Mucosa of stomach (tissue), 1 donor: ENCODE measurements around the gene SPINK9.
A peak's percentile ranks its signal among the peaks of the same experiment; 100 is the strongest.

Source experiments
- H3K27me3 ChIP-seq: one replicate; pipeline ENCODE4 v1.7.0; 2013; ENCODE audit warnings: mild to moderate bottlenecking, low read length; ENCODE audit not compliant: control insufficient read depth, insufficient read depth
- H3K36me3 ChIP-seq: one replicate; pipeline ENCODE4 v1.7.0; 2013; ENCODE audit warnings: low read length; ENCODE audit not compliant: control insufficient read depth, insufficient read depth
- H3K4me1 ChIP-seq: one replicate; pipeline ENCODE4 v1.7.0; 2013; ENCODE audit warnings: mild to moderate bottlenecking, low read length; ENCODE audit not compliant: control insufficient read depth, insufficient read depth
- H3K4me3 ChIP-seq: one replicate; pipeline ENCODE4 v1.7.0; 2013; ENCODE audit warnings: low read length
- H3K9ac ChIP-seq: one replicate; pipeline ENCODE4 v1.7.0; 2013; ENCODE audit warnings: mild to moderate bottlenecking, low read length, moderate library complexity
- H3K9me3 ChIP-seq: one replicate; pipeline ENCODE4 v1.7.0; 2013; ENCODE audit warnings: mild to moderate bottlenecking, low read length, moderate library complexity; ENCODE audit not compliant: control insufficient read depth
- donor health status: Pancreatic carcinoma.

Gene SPINK9

DNA sequence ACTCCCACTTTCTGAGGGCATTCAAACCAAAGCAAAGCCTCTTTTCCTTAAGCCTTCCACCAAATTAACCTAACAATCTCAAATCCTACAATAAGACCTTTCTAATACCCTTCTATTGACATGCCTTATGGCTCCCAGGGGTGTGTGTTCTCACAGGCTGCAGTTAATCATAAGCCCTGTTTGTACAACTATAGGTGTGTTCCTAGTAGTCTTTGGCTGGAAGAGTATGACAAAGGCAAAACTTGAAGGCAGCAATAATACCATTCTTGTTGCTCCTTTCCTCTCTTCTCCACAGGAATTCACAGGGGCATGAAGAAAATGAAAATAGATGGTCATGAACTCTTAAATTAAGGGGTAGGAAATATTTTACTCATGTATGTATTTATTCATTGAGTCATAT, 37.5 kb downstream of the SPINK9 start:
- Histone ChIP-seq H3K9me3 (no peaks in the 10 kb centered on the region), H3K27me3 (no peaks in the 10 kb centered on the region), H3K4me1 (peaks cover 22% of the 10 kb centered on the region), H3K36me3 (no peaks in the 10 kb centered on the region), H3K9ac (no peak overlapping the region), H3K4me3 (no peak overlapping the region)

DNA sequence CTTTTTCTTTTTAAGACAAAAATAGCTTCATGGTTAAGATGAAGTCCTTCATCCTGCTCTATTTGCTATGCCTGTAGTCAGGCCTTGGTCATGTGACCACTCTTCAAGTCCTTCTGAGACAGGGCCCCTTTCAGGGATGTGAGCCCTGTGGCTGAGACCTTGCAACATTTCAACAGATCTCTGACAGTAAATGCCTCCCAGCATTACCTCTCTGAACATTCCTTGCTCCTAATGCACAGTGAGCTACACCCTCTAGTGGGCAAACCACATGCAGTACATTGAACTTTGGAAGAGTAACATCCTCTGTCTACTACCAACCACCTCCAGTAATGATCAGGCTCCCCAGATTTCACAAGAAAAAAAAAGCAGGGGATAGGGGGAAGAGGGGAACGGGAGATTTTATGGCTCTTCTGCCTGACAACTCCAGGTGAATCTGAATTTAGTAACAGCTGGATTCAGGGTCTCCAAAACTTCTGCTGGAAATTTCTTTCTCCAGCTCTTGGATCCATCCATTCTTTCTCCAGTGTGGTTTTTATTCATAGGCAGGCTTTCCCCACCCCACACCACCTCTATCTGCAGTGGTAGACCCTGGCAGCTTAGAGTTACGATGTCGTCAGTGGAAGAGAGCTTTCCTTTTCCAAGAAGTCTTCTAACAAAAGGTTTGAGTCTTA, 39.5 kb downstream of the SPINK9 start:
- no peak overlapping the region for H3K9ac ChIP-seq
- H3K36me3 ChIP-seq: no peaks in the 10 kb centered on the region
- no peak overlapping the region for H3K4me3 ChIP-seq
- no peaks in the 10 kb centered on the region for H3K9me3 ChIP-seq
- peaks cover 22% of the 10 kb centered on the region for H3K4me1 ChIP-seq
- no peaks in the 10 kb centered on the region for H3K27me3 ChIP-seq

- Histone ChIP-seq H3K27me3 (no peaks in the 10 kb centered on the region), H3K4me3 (no peak overlapping the region), H3K9ac (no peak overlapping the region), H3K36me3 (no peaks in the 10 kb centered on the region), H3K4me1 (peaks cover 22% of the 10 kb centered on the region), H3K9me3 (no peaks in the 10 kb centered on the region)
Observed at GRCh38 chr5:148376198-148376597, 40.8 kb downstream of the SPINK9 start.

- Histone ChIP-seq H3K27me3 (no peaks in the 10 kb centered on the region), H3K9ac (no peak overlapping the region), H3K4me1 (peaks cover 16% of the 10 kb centered on the region), H3K4me3 (no peak overlapping the region), H3K9me3 (no peaks in the 10 kb centered on the region), H3K36me3 (no peaks in the 10 kb centered on the region)
Observed at GRCh38 chr5:148378670-148379069, 43.3 kb downstream of the SPINK9 start.

- no peaks in the 10 kb centered on the region for H3K9me3 ChIP-seq
- H3K36me3 ChIP-seq: no peaks in the 10 kb centered on the region
- no peaks in the 10 kb centered on the region for H3K27me3 ChIP-seq
- no peak overlapping the region for H3K4me3 ChIP-seq
- no peak overlapping the region for H3K9ac ChIP-seq
- H3K4me1 ChIP-seq: peaks cover 10% of the 10 kb centered on the region
Observed at GRCh38 chr5:148379340-148379739, 44.0 kb downstream of the SPINK9 start.

GRCh38 chr5:148381906-148382305, 46.5 kb downstream of the SPINK9 start:
- Histone ChIP-seq H3K4me3 (no peak overlapping the region), H3K36me3 (no peaks in the 10 kb centered on the region), H3K9ac (no peak overlapping the region), H3K4me1 (peaks cover 26% of the 10 kb centered on the region), H3K27me3 (no peaks in the 10 kb centered on the region), H3K9me3 (no peaks in the 10 kb centered on the region)

DNA sequence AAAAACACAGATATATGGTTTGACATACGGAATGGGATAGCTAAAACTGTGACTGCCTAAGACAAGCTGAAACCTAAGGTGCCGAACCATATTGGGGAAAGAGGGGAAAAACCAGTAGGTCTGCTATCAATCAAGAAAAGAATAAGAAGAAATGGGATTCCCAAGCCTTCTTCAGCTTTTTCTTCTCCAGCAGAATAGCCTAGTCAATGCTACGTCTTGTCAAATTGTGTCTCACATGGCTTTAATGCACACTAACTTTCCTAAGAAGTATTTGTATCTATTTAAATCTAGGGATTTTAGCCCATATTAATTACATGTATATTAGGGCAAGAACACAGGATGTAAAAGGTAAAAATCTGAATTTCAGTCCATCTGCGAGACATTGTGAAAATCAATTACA, 47.6 kb downstream of the SPINK9 start:
- Histone ChIP-seq H3K36me3 (no peaks in the 10 kb centered on the region), H3K4me3 (peak overlapping the region; percentile 26), H3K9ac (peak overlapping the region; percentile 95), H3K4me1 (peaks cover 26% of the 10 kb centered on the region), H3K27me3 (no peaks in the 10 kb centered on the region), H3K9me3 (no peaks in the 10 kb centered on the region)

GRCh38 chr5:148383564-148384379, 48.4 kb downstream of the SPINK9 start, which contains the start of gene FBXO38:
Gene FBXO38, plus strand, starts transcription at chr5:148383958. Its CDS starts 10,819 bp downstream, at chr5:148394777.
- Histone ChIP-seq H3K9ac (peak within 1 kb of the TSS; percentile 95), H3K4me3 (peak within 1 kb of the TSS; percentile 26), H3K4me1 (peaks cover 26% of the 10 kb centered on the region)

DNA sequence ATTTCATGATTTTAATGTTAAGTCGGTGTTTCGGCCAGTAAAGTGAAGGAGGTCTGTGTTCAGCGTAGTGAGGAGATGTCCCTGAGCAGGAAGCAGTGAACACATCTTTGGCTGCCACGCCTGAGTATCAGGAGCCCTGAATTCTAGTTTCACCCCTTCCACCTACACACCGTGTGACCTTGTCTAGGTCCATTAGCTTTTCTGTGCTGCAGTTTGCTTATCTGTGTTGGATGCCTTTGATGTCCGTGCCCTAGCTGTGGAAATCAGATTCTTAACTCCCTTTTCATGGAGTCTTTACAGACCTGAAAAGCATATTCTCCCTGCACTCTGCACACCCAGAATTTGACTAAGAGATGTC, 49.0 kb downstream of the SPINK9 start:
- H3K9me3 ChIP-seq: no peaks in the 10 kb centered on the region
- no peaks in the 10 kb centered on the region for H3K36me3 ChIP-seq
- peak overlapping the region; percentile 26 for H3K4me3 ChIP-seq
- H3K27me3 ChIP-seq: no peaks in the 10 kb centered on the region
- peaks cover 26% of the 10 kb centered on the region for H3K4me1 ChIP-seq
- H3K9ac ChIP-seq: peak overlapping the region; percentile 95

More at GRCh38 chr5:148383564-148384379, 48.4 kb downstream of the SPINK9 start, which contains the start of gene FBXO38:
- Histone ChIP-seq H3K36me3 (no peaks in the 10 kb centered on the region), H3K27me3 (no peaks in the 10 kb centered on the region), H3K9me3 (no peaks in the 10 kb centered on the region)

DNA sequence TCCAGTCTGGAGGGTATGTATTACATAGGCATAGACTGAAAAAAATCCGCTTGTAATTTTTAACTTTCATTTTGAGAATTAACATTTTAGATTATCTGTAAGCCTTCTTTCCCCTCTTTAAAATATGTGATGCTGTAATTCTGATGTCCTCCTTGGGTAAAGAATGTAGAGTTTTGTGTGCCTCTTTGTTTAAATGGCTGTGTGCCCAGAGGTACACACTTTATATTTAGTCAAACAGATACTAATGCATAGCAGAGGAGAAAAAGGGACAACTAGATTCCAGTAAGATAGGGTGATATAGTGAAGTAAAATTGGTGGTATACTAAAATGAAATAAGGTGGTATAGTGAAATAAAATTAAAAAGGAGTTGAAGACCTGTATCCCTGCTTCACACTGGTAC, 49.7 kb downstream of the SPINK9 start:
- Histone ChIP-seq H3K27me3 (no peaks in the 10 kb centered on the region), H3K4me1 (peaks cover 26% of the 10 kb centered on the region), H3K4me3 (peak overlapping the region; percentile 26), H3K36me3 (no peaks in the 10 kb centered on the region), H3K9ac (no peak overlapping the region), H3K9me3 (no peaks in the 10 kb centered on the region)

DNA sequence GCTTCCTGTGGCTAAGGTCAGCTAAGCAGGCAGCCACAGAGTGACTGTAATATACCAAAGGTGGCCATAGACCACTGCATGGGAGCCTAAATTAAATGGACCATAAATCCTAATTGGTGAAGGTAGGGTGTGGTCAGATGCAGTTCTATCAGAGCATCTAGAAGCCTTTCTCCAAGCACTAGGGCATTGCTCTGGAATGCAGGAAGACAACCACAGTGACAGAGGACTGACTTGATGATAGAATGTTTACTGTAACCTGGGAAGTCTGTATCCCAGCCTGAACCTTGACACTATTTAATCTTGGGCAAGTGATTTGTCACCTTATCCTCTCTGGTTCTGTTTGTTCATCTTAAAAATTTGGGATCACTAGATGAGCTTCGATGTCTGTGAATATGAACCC, 50.7 kb downstream of the SPINK9 start:
- Histone ChIP-seq H3K27me3 (no peaks in the 10 kb centered on the region), H3K4me3 (no peak overlapping the region), H3K4me1 (peaks cover 26% of the 10 kb centered on the region), H3K9me3 (no peaks in the 10 kb centered on the region), H3K36me3 (no peaks in the 10 kb centered on the region), H3K9ac (no peak overlapping the region)

DNA sequence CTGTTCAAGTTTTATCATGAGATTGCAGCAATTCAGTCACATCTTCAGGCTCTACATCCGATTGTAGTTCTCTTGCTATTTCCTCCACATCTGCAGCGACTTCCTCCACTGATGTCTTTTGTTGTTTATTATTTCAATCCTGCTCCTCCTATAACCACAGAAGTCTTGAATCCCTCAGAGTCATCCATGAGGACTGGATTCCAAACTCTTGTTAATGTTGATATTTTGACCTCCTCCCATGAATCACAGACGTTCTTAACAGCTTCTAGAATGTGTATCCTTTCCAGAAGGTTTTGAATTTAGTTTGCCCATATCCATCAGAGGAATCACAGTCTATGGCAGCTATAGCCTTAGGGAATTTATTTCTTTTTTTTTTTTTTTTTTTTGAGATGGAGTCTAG, 52.0 kb downstream of the SPINK9 start:
- no peak overlapping the region for H3K4me3 ChIP-seq
- no peaks in the 10 kb centered on the region for H3K9me3 ChIP-seq
- H3K27me3 ChIP-seq: no peaks in the 10 kb centered on the region
- H3K9ac ChIP-seq: no peak overlapping the region
- peaks cover 26% of the 10 kb centered on the region for H3K4me1 ChIP-seq
- no peaks in the 10 kb centered on the region for H3K36me3 ChIP-seq
